ENCODE data around the gene PRKAG2. TPM values are rescaled to one million over a fixed set of nuclear protein-coding genes. Genes with fewer than 3 reads are reported as not detected.

The PRKAG2 gene
- total RNA-seq, 4 donors from 2014 or later = 25.1 to 57.8 (median 46.7) TPM

GRCh38 chr7:151779678-151780077 is 97.2 kb downstream of the PRKAG2 start:
- DNase-seq = no peak
- H3K4me1 ChIP-seq = peaks cover 0 to 9% (median 8%) of the 10 kb centered on the region in 4 donors
- intact Hi-C loops (cut with DNase I; ENCODE audit: low total_unique reads) = loop anchor here (10.0 kb wide), 1 partner anchor 155 kb away; no protein-coding TSS in a partner anchor
- H3K4me3 ChIP-seq = no peak overlapping the region
- in situ Hi-C loops (cut with MboI; ENCODE audit: low pct_ligation_motif_present in 1 of 4, low pct_unique_long_range_greater_than_20kb in 1 of 4, low sequenced_read_pairs in 3 of 4) = loop anchor here in 3 of 4 donors (10.0 to 25.0 kb wide), 2 partner anchors 155 to 158 kb away; no protein-coding TSS in a partner anchor
- H3K9me3 ChIP-seq = no peaks in the 10 kb centered on the region
- WGBS, 2 donors (ENCODE audit: low coverage in 1 of 2) = 85% methylated on average over 7 of the region's 7 CpGs; no CpG with 5 or more reads in 1 of the 2 donors
- peaks cover 0 to 3% (median 0%) of the 10 kb centered on the region in 4 donors for H3K36me3 ChIP-seq
- TF ChIP-seq POLR2A (IDR thresholded peaks at IDR 0.05) (no peak), EP300 (IDR thresholded peaks at IDR 0.05; ENCODE audit: low read depth) (no peak), CTCF (IDR thresholded peaks at IDR 0.05) (no peak), POLR2AphosphoS5 (IDR thresholded peaks at IDR 0.05) (no peak)
- no peaks in the 10 kb centered on the region for H3K27me3 ChIP-seq
- H3K27ac ChIP-seq = no peak overlapping the region

GRCh38 chr7:151779255-151779654 is 97.7 kb downstream of the PRKAG2 start:
- in situ Hi-C loops (cut with MboI; ENCODE audit: low pct_ligation_motif_present in 1 of 4, low pct_unique_long_range_greater_than_20kb in 1 of 4, low sequenced_read_pairs in 3 of 4) = loop anchor here in 2 of 4 donors (25.0 kb wide), 1 partner anchor 158 kb away; no protein-coding TSS in a partner anchor
- Histone ChIP-seq H3K27ac (no peak overlapping the region), H3K4me1 (peaks cover 0 to 9% (median 8%) of the 10 kb centered on the region in 4 donors), H3K36me3 (peaks cover 0 to 3% (median 0%) of the 10 kb centered on the region in 4 donors), H3K4me3 (no peak overlapping the region), H3K9me3 (no peaks in the 10 kb centered on the region), H3K27me3 (no peaks in the 10 kb centered on the region)
- no peak for DNase-seq
- intact Hi-C loops (cut with DNase I; ENCODE audit: low total_unique reads) = no loop called here
- TF ChIP-seq POLR2AphosphoS5 (IDR thresholded peaks at IDR 0.05) (no peak), POLR2A (IDR thresholded peaks at IDR 0.05) (no peak), EP300 (IDR thresholded peaks at IDR 0.05; ENCODE audit: low read depth) (no peak), CTCF (IDR thresholded peaks at IDR 0.05) (no peak)
- 92% methylated on average over 6 of the region's 6 CpGs; no CpG with 5 or more reads in 1 of the 2 donors for WGBS, 2 donors (ENCODE audit: low coverage in 1 of 2)

GRCh38 chr7:151777908-151778670 is 98.8 kb downstream of the PRKAG2 start:
- no peak for DNase-seq
- Histone ChIP-seq H3K4me3 (no peak overlapping the region), H3K4me1 (peaks cover 0 to 7% (median 7%) of the 10 kb centered on the region in 4 donors), H3K27ac (no peak overlapping the region), H3K9me3 (no peaks in the 10 kb centered on the region), H3K27me3 (no peaks in the 10 kb centered on the region), H3K36me3 (peaks cover 0 to 3% (median 0%) of the 10 kb centered on the region in 4 donors)
- intact Hi-C loops (cut with DNase I; ENCODE audit: low total_unique reads) = no loop called here
- no peak for TF ChIP-seq EP300 (IDR thresholded peaks at IDR 0.05; ENCODE audit: low read depth)
- no peak for TF ChIP-seq POLR2A (IDR thresholded peaks at IDR 0.05)
- no peak for TF ChIP-seq POLR2AphosphoS5 (IDR thresholded peaks at IDR 0.05)
- no peak for TF ChIP-seq CTCF (IDR thresholded peaks at IDR 0.05)
- 83 to 87% methylated on average over 1 to 7 of the region's 7 CpGs for WGBS, 2 donors (ENCODE audit: low coverage in 1 of 2)
- in situ Hi-C loops (cut with MboI; ENCODE audit: low pct_ligation_motif_present in 1 of 4, low pct_unique_long_range_greater_than_20kb in 1 of 4, low sequenced_read_pairs in 3 of 4) = loop anchor here in 2 of 4 donors (25.0 kb wide), 1 partner anchor 159 kb away; no protein-coding TSS in a partner anchor

GRCh38 chr7:151777495-151777880 is 99.4 kb downstream of the PRKAG2 start:
- peaks cover 0 to 3% (median 0%) of the 10 kb centered on the region in 4 donors for H3K36me3 ChIP-seq
- DNase-seq = no peak
- no peaks in the 10 kb centered on the region for H3K9me3 ChIP-seq
- H3K4me3 ChIP-seq = no peak overlapping the region
- intact Hi-C loops (cut with DNase I; ENCODE audit: low total_unique reads) = no loop called here
- TF ChIP-seq CTCF (IDR thresholded peaks at IDR 0.05) (no peak), EP300 (IDR thresholded peaks at IDR 0.05; ENCODE audit: low read depth) (no peak), POLR2A (IDR thresholded peaks at IDR 0.05) (no peak), POLR2AphosphoS5 (IDR thresholded peaks at IDR 0.05) (no peak)
- WGBS, 2 donors (ENCODE audit: low coverage in 1 of 2) = 92 to 93% methylated on average over 3 to 5 of the region's 5 CpGs
- H3K27ac ChIP-seq = no peak overlapping the region
- no peaks in the 10 kb centered on the region for H3K27me3 ChIP-seq
- in situ Hi-C loops (cut with MboI; ENCODE audit: low pct_ligation_motif_present in 1 of 4, low pct_unique_long_range_greater_than_20kb in 1 of 4, low sequenced_read_pairs in 3 of 4) = loop anchor here in 2 of 4 donors (25.0 kb wide), 1 partner anchor 160 kb away; no protein-coding TSS in a partner anchor
- peaks cover 0 to 1% (median 1%) of the 10 kb centered on the region in 4 donors for H3K4me1 ChIP-seq

Measured in transverse colon (tissue), 4 donors.